Lower leg skin (tissue), 4 donors: ENCODE measurements around the gene UBA52. TPM values are rescaled to one million over a fixed set of nuclear protein-coding genes. Genes with fewer than 3 reads are reported as not detected.
A peak's percentile ranks its signal among the peaks of the same experiment; 100 is the strongest.

Experiments
- DNase-seq, 2 donors: peaks; one replicate each; pipeline ENCODE4 v3.0.0-alpha.2; 2019; ENCODE audit warnings: low spot score in 2 of 2
- H3K4me3 ChIP-seq: fragments of 200-600 bp; sonication (generic); 2 replicates; pipeline ENCODE4 v1.5.1; 2017; ENCODE audit warnings: mild to moderate bottlenecking, low read depth; ENCODE audit not compliant: poor library complexity, severe bottlenecking
- CTCF ChIP-seq, 3 donors: fragments of 450-650 bp; IDR thresholded peaks; one replicate each; pipeline ENCODE4 v1.5.1; 2016; ENCODE audit warnings: antibody characterized with exemption in 3 of 3, mild to moderate bottlenecking in 3 of 3, moderate library complexity in 2 of 3
- POLR2A ChIP-seq, 2 donors: fragments of 450-650 bp; IDR thresholded peaks; one replicate each; pipeline ENCODE4 v1.6.1; 2016 to 2017; ENCODE audit warnings: antibody characterized with exemption in 2 of 2, mild to moderate bottlenecking in 1 of 2, moderate library complexity in 1 of 2
- WGBS, 2 donors: methylation state at CpG; one replicate each; pipeline ENCODE4 v1.1.5; 2018; 5-methylcytosine and 5-hydroxymethylcytosine counted together
- intact Hi-C: fragments of 100-400 bp; cut with DNase I; formaldehyde crosslinking; loops from one replicate; pipeline ENCODE4 v1.15.0; 2023; ENCODE audit warnings: low total_unique reads
- total RNA-seq, 4 donors: library from RNA; depleted of rRNA; stranded (reverse); fragments of >200 nt; gene quantifications; one replicate each; pipeline ENCODE4 v1.1.0, GENCODE V29; 2016

UBA52 gene
- total RNA-seq, 4 donors from 2014 or later: 625 to 1,001 (median 848) TPM

GRCh38 chr19:18593367-18594095 lies 21.9 kb downstream of the UBA52 start:
- TF ChIP-seq CTCF (IDR thresholded peaks at IDR 0.05): no peak
- TF ChIP-seq POLR2A (IDR thresholded peaks at IDR 0.05): no peak
- H3K4me3 ChIP-seq: no peak overlapping the region
- WGBS, 2 donors: 50 to 58% methylated on average over 24 to 25 of the region's 25 CpGs
- DNase-seq: no peak
- intact Hi-C loops: loop anchor here (10.0 kb wide), 2 partner anchors 171 to 251 kb away; no protein-coding TSS in a partner anchor

- 8 to 12% methylated on average over 15 to 45 of the region's 54 CpGs for WGBS, 2 donors
- peak in 1 of 2 donors; percentile 95 for DNase-seq
- intact Hi-C loops: loop anchor here (10.0 kb wide), 2 partner anchors 171 to 251 kb away; no protein-coding TSS in a partner anchor
- TF ChIP-seq CTCF (IDR thresholded peaks at IDR 0.05): no peak
- no peak for TF ChIP-seq POLR2A (IDR thresholded peaks at IDR 0.05)
- no peak overlapping the region for H3K4me3 ChIP-seq
Observed at GRCh38 chr19:18594096-18594823, 22.6 kb downstream of the UBA52 start.

GRCh38 chr19:18594824-18595373 lies 23.2 kb downstream of the UBA52 start:
- WGBS, 2 donors: 41 to 55% methylated on average over 5 to 20 of the region's 26 CpGs
- H3K4me3 ChIP-seq: no peak overlapping the region
- no peak for DNase-seq
- intact Hi-C loops: loop anchor here (10.0 kb wide), 2 partner anchors 170 to 250 kb away; no protein-coding TSS in a partner anchor
- TF ChIP-seq POLR2A (IDR thresholded peaks at IDR 0.05): no peak
- TF ChIP-seq CTCF (IDR thresholded peaks at IDR 0.05): no peak

GRCh38 chr19:18595475-18595874 lies 23.8 kb downstream of the UBA52 start:
- 58 to 68% methylated on average over 6 of the region's 6 CpGs for WGBS, 2 donors
- DNase-seq: no peak
- no peak overlapping the region for H3K4me3 ChIP-seq
- TF ChIP-seq CTCF (IDR thresholded peaks at IDR 0.05) (no peak), POLR2A (IDR thresholded peaks at IDR 0.05) (no peak)
- intact Hi-C loops: loop anchor here (10.0 kb wide), 2 partner anchors 169 to 249 kb away; no protein-coding TSS in a partner anchor

- H3K4me3 ChIP-seq: no peak overlapping the region
- intact Hi-C loops: loop anchor here (10.0 kb wide), 2 partner anchors 168 to 248 kb away; no protein-coding TSS in a partner anchor
- TF ChIP-seq POLR2A (IDR thresholded peaks at IDR 0.05): no peak
- TF ChIP-seq CTCF (IDR thresholded peaks at IDR 0.05): no peak
- DNase-seq: no peak
- WGBS, 2 donors: 50 to 53% methylated on average over 21 of the region's 21 CpGs
Observed at GRCh38 chr19:18596752-18597157, 25.1 kb downstream of the UBA52 start.
